ENCODE measurements around the gene P2RX6. TPM values are rescaled to one million over a fixed set of nuclear protein-coding genes. Genes with fewer than 3 reads are reported as not detected.
"Not testable (repeated sequence)": the region's sequence is repeated elsewhere in the genome, so short reads cannot be mapped to it uniquely, and the experiment has no call there.

Gene P2RX6
- total RNA-seq, 1 donor from 2014 or later, result not detected

DNA sequence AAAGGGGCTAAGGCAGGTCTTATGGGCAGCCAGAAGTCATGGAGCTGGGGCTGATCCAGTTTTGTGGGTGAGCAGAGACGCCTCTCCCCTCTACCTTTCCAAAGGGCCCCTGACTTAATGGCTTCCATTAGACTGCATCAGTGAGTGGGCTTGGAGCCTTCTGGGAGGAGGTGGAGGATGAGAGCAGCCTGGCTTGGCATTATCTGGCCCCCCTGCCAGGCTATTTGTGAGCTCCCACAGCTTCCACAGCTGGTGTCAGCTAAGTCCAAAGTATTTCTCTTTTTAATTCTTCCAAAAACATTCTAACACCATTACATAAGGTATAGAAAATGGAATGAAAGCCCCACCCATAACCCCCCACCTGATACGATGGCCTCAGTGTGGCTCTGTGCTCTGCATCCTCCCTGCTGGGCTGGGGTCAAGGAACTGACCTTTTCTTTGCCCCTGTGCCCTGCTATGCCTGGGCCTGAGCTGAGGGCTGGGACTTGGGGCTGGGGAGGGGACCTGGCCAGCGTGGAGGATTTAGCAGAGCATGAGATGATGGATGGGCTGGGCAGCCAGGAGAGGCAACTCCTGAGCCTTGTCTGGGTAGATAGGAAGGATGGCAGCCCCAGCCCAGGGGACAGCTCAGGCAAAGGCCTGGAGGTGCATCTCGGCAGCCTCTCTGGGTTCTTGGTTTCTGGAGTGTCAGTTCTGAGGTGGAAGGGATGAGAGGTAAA, 43.9 kb upstream of the P2RX6 start:
- no peak overlapping the region for H3K4me3 ChIP-seq (ENCODE audit: low read depth, low read length)
- DNase-seq (ENCODE audit: low read depth), result no peak
- TF ChIP-seq, protein P1, sequence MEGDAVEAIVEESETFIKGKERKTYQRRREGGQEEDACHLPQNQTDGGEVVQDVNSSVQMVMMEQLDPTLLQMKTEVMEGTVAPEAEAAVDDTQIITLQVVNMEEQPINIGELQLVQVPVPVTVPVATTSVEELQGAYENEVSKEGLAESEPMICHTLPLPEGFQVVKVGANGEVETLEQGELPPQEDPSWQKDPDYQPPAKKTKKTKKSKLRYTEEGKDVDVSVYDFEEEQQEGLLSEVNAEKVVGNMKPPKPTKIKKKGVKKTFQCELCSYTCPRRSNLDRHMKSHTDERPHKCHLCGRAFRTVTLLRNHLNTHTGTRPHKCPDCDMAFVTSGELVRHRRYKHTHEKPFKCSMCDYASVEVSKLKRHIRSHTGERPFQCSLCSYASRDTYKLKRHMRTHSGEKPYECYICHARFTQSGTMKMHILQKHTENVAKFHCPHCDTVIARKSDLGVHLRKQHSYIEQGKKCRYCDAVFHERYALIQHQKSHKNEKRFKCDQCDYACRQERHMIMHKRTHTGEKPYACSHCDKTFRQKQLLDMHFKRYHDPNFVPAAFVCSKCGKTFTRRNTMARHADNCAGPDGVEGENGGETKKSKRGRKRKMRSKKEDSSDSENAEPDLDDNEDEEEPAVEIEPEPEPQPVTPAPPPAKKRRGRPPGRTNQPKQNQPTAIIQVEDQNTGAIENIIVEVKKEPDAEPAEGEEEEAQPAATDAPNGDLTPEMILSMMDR (conservative IDR thresholded peaks at IDR 0.05; ENCODE audit: low read depth, low read length), result no peak

DNA sequence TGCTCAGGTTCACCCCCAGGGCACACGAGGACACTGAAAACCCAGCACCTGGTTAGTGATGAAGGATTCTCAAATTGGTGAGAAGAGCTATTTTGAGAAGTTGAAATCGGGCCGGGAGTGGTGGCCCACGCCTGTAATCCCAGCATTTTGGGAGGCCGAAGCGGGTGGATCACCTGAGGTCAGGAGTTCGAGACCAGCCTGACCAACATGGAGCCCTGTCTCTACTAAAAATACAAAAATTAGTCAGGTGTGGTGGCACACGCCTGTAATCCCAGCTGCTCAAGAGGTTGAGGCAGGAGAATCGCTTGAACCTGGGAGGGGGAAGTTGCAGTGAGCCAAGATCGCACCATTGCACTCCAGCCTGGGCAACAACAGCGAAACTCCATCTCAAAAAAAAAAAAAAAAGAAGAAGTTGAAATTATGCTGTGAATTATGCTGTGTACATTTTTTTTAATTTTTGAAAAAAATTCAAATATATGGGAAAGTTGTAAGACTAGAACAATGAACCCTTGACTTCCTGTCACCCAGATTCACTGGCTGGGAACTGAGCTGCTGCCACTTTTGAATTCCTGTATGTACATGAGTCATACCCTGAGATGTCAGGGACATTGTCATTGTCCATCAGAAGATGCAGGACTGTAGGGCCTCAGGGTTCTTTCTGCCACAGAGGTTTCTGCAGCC, 42.8 kb upstream of the P2RX6 start:
- DNase-seq (ENCODE audit: low read depth); H3K4me3 ChIP-seq (ENCODE audit: low read depth, low read length): not testable (repeated sequence)

DNA sequence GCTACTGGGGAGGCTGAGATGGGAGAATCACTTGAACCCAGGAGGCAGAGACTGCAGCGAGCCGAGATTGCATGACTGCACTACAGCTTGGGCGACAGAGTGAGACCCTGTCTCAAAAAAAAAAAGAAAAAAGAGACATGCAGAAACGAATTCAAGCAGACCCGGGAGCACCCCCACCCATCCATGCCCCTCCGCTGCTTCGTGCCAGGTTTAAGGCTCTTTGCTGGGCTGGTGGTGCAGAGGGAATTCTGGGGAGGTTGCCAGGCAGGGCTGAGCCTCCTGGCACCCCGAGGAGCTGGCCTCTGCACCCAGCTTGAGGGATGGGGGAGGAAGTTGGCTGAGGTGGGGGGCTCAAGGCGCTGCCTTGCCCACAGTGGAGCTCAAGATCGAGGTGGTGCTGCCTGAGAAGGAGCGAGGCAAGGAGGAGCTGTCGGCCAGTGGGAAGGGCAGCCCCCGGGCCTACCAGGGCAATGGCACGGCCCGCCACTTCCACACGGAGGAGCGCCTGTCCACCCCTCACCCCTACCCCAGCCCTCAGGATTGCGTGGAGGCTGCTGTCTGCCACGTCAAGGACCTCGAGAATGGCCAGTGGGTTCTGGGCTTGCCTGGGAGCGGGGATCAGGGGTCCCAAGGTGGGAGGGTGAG, 41.9 kb upstream of the P2RX6 start:
- no peak overlapping the region for H3K4me3 ChIP-seq (ENCODE audit: low read depth, low read length)
- TF ChIP-seq, protein P1 (conservative IDR thresholded peaks at IDR 0.05; ENCODE audit: low read depth, low read length), result no peak
- DNase-seq (ENCODE audit: low read depth), result no peak

DNA sequence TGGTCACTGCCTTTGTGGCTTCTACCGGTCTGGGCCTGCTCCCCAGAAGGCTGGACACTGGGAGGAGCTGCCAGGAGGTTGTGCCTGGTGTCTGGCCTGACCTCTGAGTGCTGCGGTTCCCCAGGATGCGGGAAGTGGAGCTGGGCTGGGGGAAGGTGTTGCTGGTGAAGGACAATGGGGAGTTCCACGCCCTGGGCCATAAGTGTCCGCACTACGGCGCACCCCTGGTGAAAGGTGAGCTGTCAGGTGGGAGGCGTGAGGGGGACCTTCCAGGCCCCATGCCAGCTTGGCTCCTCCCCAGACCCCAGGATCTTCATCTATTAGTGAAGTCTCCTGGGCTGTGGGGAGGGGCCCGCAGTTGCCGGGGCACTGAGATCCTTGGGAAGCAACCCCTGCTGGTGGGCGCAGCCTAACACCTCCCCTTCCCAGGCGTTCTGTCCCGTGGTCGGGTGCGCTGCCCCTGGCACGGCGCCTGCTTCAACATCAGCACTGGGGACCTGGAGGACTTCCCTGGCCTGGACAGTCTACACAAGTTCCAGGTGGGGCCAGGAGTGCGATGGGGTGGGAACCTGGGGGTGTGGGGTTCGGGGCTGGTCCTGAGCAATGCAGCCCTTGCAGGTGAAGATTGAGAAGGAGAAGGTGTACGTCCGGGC, 41.2 kb upstream of the P2RX6 start:
- DNase-seq (ENCODE audit: low read depth), result no peak
- TF ChIP-seq, protein P1 (conservative IDR thresholded peaks at IDR 0.05; ENCODE audit: low read depth, low read length), result no peak
- no peak overlapping the region for H3K4me3 ChIP-seq (ENCODE audit: low read depth, low read length)

DNA sequence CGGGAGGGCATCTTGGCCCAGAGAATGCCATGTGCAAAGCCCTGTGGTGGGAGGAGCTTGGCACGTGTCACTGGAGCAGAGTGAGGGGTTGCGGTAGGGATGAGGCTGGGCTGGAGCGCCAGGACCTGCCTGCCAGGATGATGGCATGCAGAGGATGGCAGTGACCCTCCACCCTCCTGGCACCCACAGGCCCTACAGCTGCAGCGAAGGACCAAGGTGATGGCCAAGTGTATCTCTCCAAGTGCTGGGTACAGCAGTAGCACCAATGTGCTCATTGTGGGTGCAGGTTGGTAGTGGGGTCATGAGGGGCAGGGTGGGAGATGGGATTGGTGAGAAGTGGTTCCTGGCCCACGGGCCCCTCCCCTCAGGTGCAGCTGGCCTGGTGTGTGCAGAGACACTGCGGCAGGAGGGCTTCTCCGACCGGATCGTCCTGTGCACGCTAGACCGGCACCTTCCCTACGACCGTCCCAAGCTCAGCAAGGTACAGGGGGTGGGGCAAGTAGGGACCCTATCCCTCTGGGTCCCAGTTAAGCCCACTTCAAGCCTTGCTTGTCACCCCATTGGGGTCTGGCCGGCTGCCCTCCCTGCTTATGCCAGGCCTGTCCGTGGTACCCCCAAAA, 40.5 kb upstream of the P2RX6 start:
- DNase-seq (ENCODE audit: low read depth), result no peak
- H3K4me3 ChIP-seq (ENCODE audit: low read depth, low read length), result no peak overlapping the region
- TF ChIP-seq, protein P1 (conservative IDR thresholded peaks at IDR 0.05; ENCODE audit: low read depth, low read length), result no peak

DNA sequence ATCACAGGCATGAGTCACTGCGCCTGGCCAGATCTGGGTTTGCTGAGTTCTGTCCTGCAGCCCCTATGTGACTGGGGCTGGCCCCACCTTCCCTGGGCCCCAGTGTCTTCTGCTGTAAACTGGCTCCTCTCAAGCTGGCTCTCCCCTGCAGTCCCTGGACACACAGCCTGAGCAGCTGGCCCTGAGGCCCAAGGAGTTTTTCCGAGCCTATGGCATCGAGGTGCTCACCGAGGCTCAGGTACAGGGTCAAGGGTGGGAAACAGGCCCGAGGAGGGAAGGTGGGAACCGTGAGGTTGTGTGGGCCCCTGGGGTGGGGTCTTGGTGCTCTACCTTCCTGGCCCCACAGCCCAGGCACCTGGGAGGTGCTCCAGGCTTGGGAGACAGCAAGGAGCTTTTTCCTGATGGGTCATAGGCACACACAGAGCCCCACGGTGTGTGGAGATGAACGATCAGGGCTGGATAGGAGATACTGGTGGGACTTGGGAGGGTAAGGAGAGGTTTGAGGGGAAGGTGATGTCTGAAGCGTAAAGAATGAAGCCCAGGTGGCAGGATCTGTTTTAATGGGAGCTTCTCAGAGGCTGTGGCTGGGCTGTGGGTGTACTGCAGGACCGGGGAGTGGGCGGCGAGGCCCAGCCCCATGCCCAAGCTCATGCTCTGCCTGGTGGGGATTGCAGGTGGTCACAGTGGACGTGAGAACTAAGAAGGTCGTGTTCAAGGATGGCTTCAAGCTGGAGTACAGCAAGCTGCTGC, 39.2 kb upstream of the P2RX6 start:
- H3K4me3 ChIP-seq (ENCODE audit: low read depth, low read length), result no peak overlapping the region
- DNase-seq (ENCODE audit: low read depth), result no peak
- TF ChIP-seq, protein P1 (conservative IDR thresholded peaks at IDR 0.05; ENCODE audit: low read depth, low read length), result no peak

All from epithelial cell of proximal tubule (primary cell).